Nephron progenitor cell (in vitro differentiated cells): ENCODE results near the gene BAIAP2L1.
A peak's percentile ranks its signal among the peaks of the same experiment; 100 is the strongest.

ENCODE experiments used
- DNase-seq: peaks from one replicate; pipeline ENCODE4 v3.0.0; 2021
- H3K27ac Mint-ChIP-seq: 2 replicates; pipeline ENCODE4 v1.8.0; 2021; ENCODE audit warnings: mild to moderate bottlenecking, moderate library complexity, mixed read lengths
- H3K27me3 Mint-ChIP-seq: 2 replicates; pipeline ENCODE4 v1.8.0; 2021; ENCODE audit warnings: mild to moderate bottlenecking, low read depth, mixed read lengths; ENCODE audit not compliant: poor library complexity
- H3K36me3 Mint-ChIP-seq: 2 replicates; pipeline ENCODE4 v1.8.0; 2021; ENCODE audit warnings: low read depth, mixed read lengths
- H3K4me1 Mint-ChIP-seq: 2 replicates; pipeline ENCODE4 v1.8.0; 2021; ENCODE audit warnings: mixed read lengths
- H3K4me3 Mint-ChIP-seq: 2 replicates; pipeline ENCODE4 v1.8.0; 2021; ENCODE audit warnings: mild to moderate bottlenecking, moderate library complexity, mixed read lengths
- H3K9me3 Mint-ChIP-seq: 2 replicates; pipeline ENCODE4 v1.8.0; 2021; ENCODE audit warnings: mild to moderate bottlenecking, moderate library complexity, mixed read lengths
- TF ChIP-seq, protein P1 (sequence below): fragments of 200-600 bp; sonication (generic); IDR thresholded peaks from 2 replicates; pipeline ENCODE4 v1.5.0; 2021; ENCODE audit warnings: antibody characterized with exemption

Gene BAIAP2L1

DNA sequence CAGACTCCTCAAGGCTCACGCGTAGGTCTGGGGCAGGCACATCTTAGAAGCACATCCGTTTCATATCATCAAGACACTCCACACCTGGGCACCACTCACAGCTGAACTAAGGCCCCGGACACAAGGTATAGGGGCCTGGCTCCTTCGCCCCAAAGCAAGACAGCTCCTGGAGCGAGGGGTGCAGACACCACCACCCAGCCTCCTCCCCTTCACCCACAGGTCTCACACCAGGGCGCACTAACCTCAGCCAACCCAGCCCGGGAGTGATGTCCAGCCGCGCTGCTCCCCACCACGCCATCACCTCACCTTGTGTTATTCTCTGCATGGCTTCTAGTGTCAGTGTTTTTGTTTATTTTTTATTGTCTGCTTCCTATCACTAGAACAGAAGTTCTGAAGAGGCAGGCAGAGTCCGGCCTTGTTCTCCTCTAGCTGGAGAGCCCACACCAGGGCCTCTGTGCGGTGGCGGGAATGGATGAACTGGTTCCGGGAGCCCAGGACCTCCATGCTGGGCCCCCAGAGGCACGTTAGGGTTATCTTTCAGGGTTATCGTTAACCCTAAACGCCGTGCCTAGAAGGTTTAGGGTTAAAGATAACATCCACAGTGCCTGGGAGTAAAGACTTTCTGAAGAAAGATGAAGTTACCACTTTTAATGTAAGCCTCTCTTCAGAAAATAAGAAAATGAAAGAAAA lies 97.6 kb downstream of the BAIAP2L1 start:
- peak overlapping the region; percentile 17 for H3K27ac Mint-ChIP-seq
- TF ChIP-seq, protein P1, sequence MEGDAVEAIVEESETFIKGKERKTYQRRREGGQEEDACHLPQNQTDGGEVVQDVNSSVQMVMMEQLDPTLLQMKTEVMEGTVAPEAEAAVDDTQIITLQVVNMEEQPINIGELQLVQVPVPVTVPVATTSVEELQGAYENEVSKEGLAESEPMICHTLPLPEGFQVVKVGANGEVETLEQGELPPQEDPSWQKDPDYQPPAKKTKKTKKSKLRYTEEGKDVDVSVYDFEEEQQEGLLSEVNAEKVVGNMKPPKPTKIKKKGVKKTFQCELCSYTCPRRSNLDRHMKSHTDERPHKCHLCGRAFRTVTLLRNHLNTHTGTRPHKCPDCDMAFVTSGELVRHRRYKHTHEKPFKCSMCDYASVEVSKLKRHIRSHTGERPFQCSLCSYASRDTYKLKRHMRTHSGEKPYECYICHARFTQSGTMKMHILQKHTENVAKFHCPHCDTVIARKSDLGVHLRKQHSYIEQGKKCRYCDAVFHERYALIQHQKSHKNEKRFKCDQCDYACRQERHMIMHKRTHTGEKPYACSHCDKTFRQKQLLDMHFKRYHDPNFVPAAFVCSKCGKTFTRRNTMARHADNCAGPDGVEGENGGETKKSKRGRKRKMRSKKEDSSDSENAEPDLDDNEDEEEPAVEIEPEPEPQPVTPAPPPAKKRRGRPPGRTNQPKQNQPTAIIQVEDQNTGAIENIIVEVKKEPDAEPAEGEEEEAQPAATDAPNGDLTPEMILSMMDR = no peak
- peaks cover 55% of the 10 kb centered on the region for H3K36me3 Mint-ChIP-seq
- DNase-seq = no peak
- no peak overlapping the region for H3K4me3 Mint-ChIP-seq
- peaks cover 47% of the 10 kb centered on the region for H3K4me1 Mint-ChIP-seq
- peaks cover 6% of the 10 kb centered on the region for H3K27me3 Mint-ChIP-seq
- H3K9me3 Mint-ChIP-seq = no peaks in the 10 kb centered on the region

DNA sequence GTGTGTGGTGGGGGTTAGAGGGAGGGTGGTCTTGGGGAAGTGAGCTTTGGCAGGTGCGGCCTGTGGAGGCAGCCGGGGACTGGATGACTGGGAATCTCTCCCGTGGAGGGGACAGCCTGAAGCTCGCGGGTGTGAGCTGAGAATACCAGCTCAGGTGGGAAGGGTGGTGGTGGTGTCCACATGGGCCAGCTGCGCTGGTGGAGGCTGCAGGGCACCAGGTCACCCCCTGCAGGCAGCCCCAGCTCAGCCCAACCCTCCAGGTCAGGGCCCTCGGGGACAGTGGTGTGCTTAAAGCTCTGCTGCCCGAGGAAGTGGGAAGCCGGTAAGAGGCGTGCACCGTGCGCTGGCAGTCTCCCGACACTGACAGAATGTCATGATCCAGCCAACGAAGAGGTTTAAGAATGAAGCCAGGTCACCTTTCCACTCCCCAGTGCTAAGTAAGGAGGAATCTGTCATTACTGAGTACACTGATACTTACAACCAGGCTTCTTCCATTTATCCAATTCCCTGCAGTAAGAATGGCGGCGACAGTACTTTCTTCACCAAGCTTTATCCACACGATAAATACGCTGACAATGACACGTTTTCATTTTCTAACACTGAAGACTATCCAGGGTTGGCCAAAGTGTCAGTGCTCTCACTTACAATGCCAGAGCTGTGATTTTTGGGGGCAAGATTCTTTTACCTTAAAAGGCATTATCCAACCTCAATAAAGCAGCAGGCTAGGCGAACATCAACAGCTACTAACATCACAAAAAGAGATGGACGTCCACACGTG lies 99.0 kb downstream of the BAIAP2L1 start:
- Mint-ChIP-seq H3K36me3 (peaks cover 48% of the 10 kb centered on the region), H3K4me3 (no peak overlapping the region), H3K27me3 (peaks cover 6% of the 10 kb centered on the region), H3K9me3 (no peaks in the 10 kb centered on the region), H3K4me1 (peaks cover 47% of the 10 kb centered on the region), H3K27ac (no peak overlapping the region)
- TF ChIP-seq, protein P1 = no peak
- DNase-seq = no peak

DNA sequence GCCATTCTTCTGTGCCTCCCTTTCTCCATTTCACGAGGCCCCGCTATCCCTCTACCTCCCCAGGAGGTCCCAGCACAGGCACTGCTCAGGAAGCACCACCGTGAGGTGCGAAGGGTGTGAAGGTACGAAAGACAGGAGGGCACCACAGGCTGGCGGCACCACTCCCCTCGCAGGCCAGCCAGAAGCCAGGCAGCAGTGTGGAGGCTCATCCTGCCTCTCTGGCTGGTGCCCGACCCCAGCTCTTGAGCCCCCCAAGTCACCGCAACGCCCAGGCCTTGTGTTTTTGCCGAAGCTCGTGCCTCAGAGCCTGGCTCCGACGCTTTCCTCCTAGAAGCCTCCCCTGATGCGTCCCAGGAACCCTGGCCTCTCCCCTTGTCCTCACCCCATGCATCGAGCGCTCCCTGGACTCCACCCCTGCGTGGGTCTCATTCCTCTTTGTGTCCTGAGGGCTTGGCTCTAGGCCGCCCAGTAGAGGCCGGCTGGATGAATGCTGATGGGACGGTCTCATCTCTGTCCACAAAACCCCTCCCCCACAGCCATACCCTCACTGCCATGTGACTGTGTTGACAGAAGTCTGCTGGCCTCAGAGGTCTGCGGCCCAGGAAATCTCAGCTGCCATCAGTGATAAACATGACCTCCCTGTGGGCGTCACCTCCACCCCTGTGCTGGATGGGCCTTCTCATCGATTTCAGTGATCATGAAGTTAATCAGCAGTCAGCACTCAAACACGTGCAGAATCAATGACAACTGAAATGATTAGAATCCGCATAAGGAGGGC lies 100.1 kb downstream of the BAIAP2L1 start:
- H3K27ac Mint-ChIP-seq = peak overlapping the region; percentile 91
- H3K27me3 Mint-ChIP-seq = peaks cover 6% of the 10 kb centered on the region
- peaks cover 44% of the 10 kb centered on the region for H3K4me1 Mint-ChIP-seq
- TF ChIP-seq, protein P1 = no peak
- no peak for DNase-seq
- peaks cover 41% of the 10 kb centered on the region for H3K36me3 Mint-ChIP-seq
- H3K4me3 Mint-ChIP-seq = no peak overlapping the region
- no peaks in the 10 kb centered on the region for H3K9me3 Mint-ChIP-seq

DNA sequence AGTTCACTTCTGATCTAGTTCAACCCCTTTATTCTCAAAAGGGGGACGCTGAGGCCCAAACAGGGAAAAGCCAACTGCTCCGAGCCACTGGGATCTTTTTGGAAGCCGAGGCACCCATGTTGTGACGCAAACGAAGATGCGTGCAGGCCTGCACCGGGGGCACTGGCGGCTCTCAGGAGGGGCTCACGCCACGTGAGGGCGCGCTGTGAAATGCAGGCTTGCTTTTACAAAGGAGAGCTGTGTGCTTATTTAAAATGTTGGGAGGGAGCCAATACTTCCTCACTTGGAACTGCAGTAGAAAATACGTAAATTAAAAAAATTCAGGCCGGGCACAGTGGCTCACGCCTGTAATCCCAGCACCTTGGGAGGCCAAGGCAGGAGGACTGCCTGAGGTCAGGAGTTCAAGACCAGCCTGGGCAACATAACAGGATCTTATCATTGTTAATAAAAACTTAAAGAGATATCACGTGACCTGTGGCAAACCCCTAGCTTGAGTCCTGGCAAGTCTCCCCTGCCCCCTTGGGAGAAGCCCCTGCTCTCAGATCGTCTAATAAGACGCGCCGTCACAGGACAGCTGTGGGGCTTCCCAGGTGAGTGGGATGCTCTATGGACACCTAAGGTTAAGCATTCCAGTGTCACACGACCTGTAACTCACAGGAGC lies 103.1 kb downstream of the BAIAP2L1 start:
- Mint-ChIP-seq H3K36me3 (peaks cover 29% of the 10 kb centered on the region), H3K4me1 (peaks cover 44% of the 10 kb centered on the region), H3K9me3 (no peaks in the 10 kb centered on the region), H3K4me3 (no peak overlapping the region), H3K27me3 (peaks cover 6% of the 10 kb centered on the region), H3K27ac (no peak overlapping the region)
- TF ChIP-seq, protein P1 = no peak
- DNase-seq = no peak

DNA sequence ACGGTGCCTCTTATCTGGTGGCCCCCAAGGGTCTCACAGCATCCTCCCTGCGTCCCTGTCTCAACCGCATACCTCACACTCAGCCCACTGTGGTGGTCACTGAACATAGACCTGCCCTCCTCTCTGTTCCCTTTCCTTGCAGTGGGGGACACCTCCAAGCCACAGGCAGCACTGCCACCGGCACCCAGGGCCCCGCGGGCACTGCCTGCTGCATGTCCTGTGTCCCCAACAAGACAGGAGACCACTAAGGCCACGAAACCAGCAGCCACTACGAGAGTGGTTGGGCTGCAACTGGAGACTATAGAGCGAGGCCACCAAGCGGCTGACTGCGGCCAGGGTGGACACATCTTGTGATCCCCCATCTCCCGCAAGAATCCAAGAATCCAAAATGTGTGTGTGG lies 104.1 kb downstream of the BAIAP2L1 start:
- Mint-ChIP-seq H3K27me3 (peaks cover 3% of the 10 kb centered on the region), H3K9me3 (no peaks in the 10 kb centered on the region), H3K36me3 (peaks cover 33% of the 10 kb centered on the region), H3K4me1 (peaks cover 38% of the 10 kb centered on the region), H3K4me3 (no peak overlapping the region), H3K27ac (no peak overlapping the region)
- TF ChIP-seq, protein P1 = no peak
- no peak for DNase-seq
